GM12874 (cell line): Measurements from ENCODE around the gene EXOC6B.

Source experiments
- CTCF ChIP-seq: IDR thresholded peaks from 2 replicates; pipeline ENCODE4 v1.5.1; 2011; ENCODE audit warnings: low read depth, mild to moderate bottlenecking, control low read depth, low read length, moderate library complexity; ENCODE audit not compliant: insufficient read depth

The EXOC6B gene

DNA sequence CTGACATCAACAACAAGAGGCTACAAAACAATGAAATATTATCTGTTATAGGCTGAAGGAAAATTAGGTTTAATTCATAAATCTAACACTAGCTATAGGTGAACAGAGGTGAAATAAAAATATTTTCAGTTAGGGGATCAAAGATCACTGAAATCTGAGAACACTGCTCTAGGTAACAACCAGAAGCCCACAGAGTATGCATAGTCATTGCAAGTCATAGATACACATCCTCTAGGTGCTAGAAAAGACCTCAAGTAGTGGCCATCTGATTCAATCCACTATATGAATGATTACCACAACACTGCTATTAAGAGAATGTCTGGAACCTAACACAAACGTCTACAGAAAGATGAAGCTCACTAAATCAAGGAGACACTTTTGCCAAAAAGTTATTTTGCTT is 413.6 kb downstream of the EXOC6B start:
- TF ChIP-seq CTCF = no peak

GRCh38 chr2:72399879-72400278 is 426.0 kb downstream of the EXOC6B start:
- no peak for TF ChIP-seq CTCF

GRCh38 chr2:72395096-72395495 is 430.7 kb downstream of the EXOC6B start:
- no peak for TF ChIP-seq CTCF

DNA sequence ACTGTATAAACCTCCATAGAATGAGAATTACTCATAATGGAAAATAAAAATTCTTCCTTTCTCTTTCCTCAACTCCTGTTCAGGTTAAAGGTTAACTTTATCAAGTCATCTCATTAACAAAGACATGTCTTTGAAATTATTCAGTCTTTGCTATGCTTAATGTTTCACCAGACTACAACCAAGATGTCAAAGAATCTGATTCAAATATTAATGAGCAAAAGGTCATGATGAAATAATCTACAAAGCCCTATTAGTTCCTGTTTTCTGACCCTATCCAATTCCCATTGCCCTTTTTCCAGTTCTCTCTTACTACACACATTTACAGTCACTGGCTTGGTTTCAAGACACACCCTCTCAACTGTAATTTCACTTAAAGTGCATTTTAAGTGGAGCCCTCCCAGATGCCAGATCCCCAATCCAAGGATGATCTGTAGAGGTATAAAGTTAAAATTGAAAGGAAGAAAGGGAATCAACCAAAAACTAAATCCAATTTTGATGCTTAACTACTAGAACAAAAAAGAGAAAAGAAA is 431.2 kb downstream of the EXOC6B start:
- no peak for TF ChIP-seq CTCF

- TF ChIP-seq CTCF = no peak
Measured at GRCh38 chr2:72389447-72389846, 436.4 kb downstream of the EXOC6B start.

DNA sequence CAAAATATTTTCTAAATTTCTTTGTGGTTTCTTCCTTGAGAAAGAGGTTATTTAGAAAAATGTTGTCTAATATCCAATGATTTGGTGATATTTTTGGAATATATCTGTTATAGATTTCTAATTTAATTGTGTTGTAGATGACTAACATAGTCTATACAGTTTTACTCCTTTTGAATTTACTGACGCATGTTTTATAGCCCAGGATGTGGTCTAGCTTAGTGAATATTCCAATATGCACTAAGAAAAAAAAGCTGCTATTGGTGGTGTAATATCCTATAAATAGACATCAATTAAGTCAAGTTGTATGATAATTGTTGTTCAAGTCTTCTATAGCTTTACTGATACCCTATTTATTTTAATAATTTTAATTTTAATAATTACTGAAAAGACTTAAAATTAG is 437.6 kb downstream of the EXOC6B start:
- TF ChIP-seq CTCF = no peak

GRCh38 chr2:72386288-72386687 is 439.5 kb downstream of the EXOC6B start:
- no peak for TF ChIP-seq CTCF
